Hepatocyte (in vitro differentiated cells): ENCODE data around the gene AMIGO2. TPM values are rescaled to one million over a fixed set of nuclear protein-coding genes. Genes with fewer than 3 reads are reported as not detected.

Source experiments
- DNase-seq: peaks from one replicate; pipeline ENCODE4 v3.0.0-alpha.2; 2016; ENCODE audit warnings: low spot score
- H2AFZ ChIP-seq: fragments of 200-600 bp; sonication (generic); 2 replicates; pipeline ENCODE4 v1.6.0; 2016; ENCODE audit warnings: antibody characterized with exemption, mild to moderate bottlenecking
- H3K27ac ChIP-seq: fragments of 200-600 bp; sonication (generic); 2 replicates; pipeline ENCODE4 v1.5.1; 2016; ENCODE audit warnings: mild to moderate bottlenecking
- H3K27me3 ChIP-seq: fragments of 200-600 bp; sonication (generic); 2 replicates; pipeline ENCODE4 v1.6.1; 2016
- H3K36me3 ChIP-seq: fragments of 200-600 bp; sonication (generic); replicated peaks from 2 replicates; pipeline ENCODE4 v1.5.1; 2016; ENCODE audit warnings: low read depth; ENCODE audit not compliant: insufficient read depth
- H3K4me1 ChIP-seq: fragments of 200-600 bp; sonication (generic); 2 replicates; pipeline ENCODE4 v1.5.1; 2016; ENCODE audit warnings: mild to moderate bottlenecking, moderate library complexity; ENCODE audit not compliant: insufficient read depth
- H3K4me2 ChIP-seq: fragments of 200-600 bp; sonication (generic); 2 replicates; pipeline ENCODE4 v1.6.0; 2016
- H3K4me3 ChIP-seq: fragments of 200-600 bp; sonication (generic); 2 replicates; pipeline ENCODE4 v1.5.1; 2016; ENCODE audit warnings: mild to moderate bottlenecking
- H3K79me2 ChIP-seq: fragments of 200-600 bp; sonication (generic); 2 replicates; pipeline ENCODE4 v1.6.0; 2017; ENCODE audit warnings: mild to moderate bottlenecking
- H3K9me2 ChIP-seq: fragments of 200-600 bp; sonication (generic); replicated peaks from 2 replicates; pipeline ENCODE4 v1.6.0; 2017; ENCODE audit warnings: mild to moderate bottlenecking; ENCODE audit not compliant: insufficient read depth
- H3K9me3 ChIP-seq: fragments of 200-600 bp; sonication (generic); 2 replicates; pipeline ENCODE4 v1.5.1; 2016; ENCODE audit warnings: low read depth, mild to moderate bottlenecking
- H4K20me1 ChIP-seq: fragments of 200-600 bp; sonication (generic); 2 replicates; pipeline ENCODE4 v1.6.0; 2016; ENCODE audit warnings: mild to moderate bottlenecking; ENCODE audit not compliant: insufficient read depth, poor library complexity, severe bottlenecking
- CTCF ChIP-seq: fragments of 200-600 bp; sonication (generic); IDR thresholded peaks from 2 replicates; pipeline ENCODE4 v1.5.1; 2016; ENCODE audit warnings: antibody characterized with exemption, mild to moderate bottlenecking; ENCODE audit not compliant: poor library complexity
- EZH2 ChIP-seq: fragments of 200-600 bp; sonication (generic); IDR thresholded peaks from 2 replicates; pipeline ENCODE4 v1.6.1; 2016; ENCODE audit warnings: antibody characterized with exemption, mild to moderate bottlenecking, borderline replicate concordance
- EZH2phosphoT487 ChIP-seq: fragments of 200-600 bp; sonication (generic); IDR thresholded peaks from one replicate; pipeline ENCODE4 v1.6.1; 2018; ENCODE audit warnings: antibody characterized with exemption, mild to moderate bottlenecking, low read depth, moderate library complexity; ENCODE audit not compliant: unreplicated experiment, severe bottlenecking
- WGBS: methylation state at CpG from one replicate; pipeline ENCODE4 v1.1.6; 2016; ENCODE audit warnings: low lambda C conversion rate; ENCODE audit errors: missing lambda C conversion rate; 5-methylcytosine and 5-hydroxymethylcytosine counted together
- polyA plus RNA-seq: library from polyadenylated mRNA; unstranded; fragments of >200 nt; fragmentation: Nextera tagmentation; extraction: Ambion mirVana; gene quantifications from 2 replicates; pipeline ENCODE4 v1.2.1, GENCODE V29; 2016
- total RNA-seq: library from RNA; depleted of rRNA; stranded (reverse); fragments of >200 nt; gene quantifications from 2 replicates; pipeline ENCODE4 v1.2.3, GENCODE V29; 2014

Gene AMIGO2
- total RNA-seq: 57.2 and 57.8 TPM in 2 replicates
- polyA plus RNA-seq: 57.3 and 65.6 TPM in 2 replicates

- peak within 1 kb of the TSS; percentile 95 for H3K4me2 ChIP-seq
- peak within 1 kb of the TSS; percentile 74 for H3K4me3 ChIP-seq
- H3K36me3 ChIP-seq: no peaks in the 10 kb centered on the region
- peak within 1 kb of the TSS; percentile 97 for H3K27ac ChIP-seq
- H3K9me2 ChIP-seq: no peaks in the 10 kb centered on the region
- H3K9me3 ChIP-seq: no peaks in the 10 kb centered on the region
- 0% methylated on average over 32 of the region's 58 CpGs for WGBS
- H3K79me2 ChIP-seq: peaks cover 35% of the 10 kb centered on the region
- no peak for TF ChIP-seq EZH2phosphoT487
- TF ChIP-seq CTCF: peak; percentile 45
- no peaks in the 10 kb centered on the region for H4K20me1 ChIP-seq
- DNase-seq: peak; percentile 83
- peaks cover 30% of the 10 kb centered on the region for H3K4me1 ChIP-seq
- H3K27me3 ChIP-seq: no peaks in the 10 kb centered on the region
- peak within 1 kb of the TSS; percentile 76 for H2AFZ ChIP-seq
Measured at GRCh38 chr12:47079468-47079980, at the start of gene AMIGO2, which contains the start of gene PCED1B. AMIGO2 (minus strand) TSS chr12:47079959; CDS start chr12:47079002, 957 bp downstream. PCED1B (plus strand) TSS chr12:47079621; CDS start chr12:47235064, 155,443 bp downstream.

- H3K4me1 ChIP-seq: no peaks in the 10 kb centered on the region
- no peaks in the 10 kb centered on the region for H4K20me1 ChIP-seq
- no peaks in the 10 kb centered on the region for H3K36me3 ChIP-seq
- no peak overlapping the region for H3K4me2 ChIP-seq
- H3K9me3 ChIP-seq: no peaks in the 10 kb centered on the region
- no peak overlapping the region for H3K4me3 ChIP-seq
- H3K79me2 ChIP-seq: no peaks in the 10 kb centered on the region
- H3K27ac ChIP-seq: no peak overlapping the region
- H2AFZ ChIP-seq: no peak overlapping the region
- TF ChIP-seq EZH2phosphoT487 (no peak), EZH2 (no peak), CTCF (no peak)
- DNase-seq: no peak
- WGBS: 96% methylated on average over 1 of the region's 1 CpG
- no peaks in the 10 kb centered on the region for H3K27me3 ChIP-seq
- no peaks in the 10 kb centered on the region for H3K9me2 ChIP-seq
Measured at GRCh38 chr12:47126246-47126645, 46.5 kb upstream of the AMIGO2 start.

GRCh38 chr12:47124451-47124850 lies 44.7 kb upstream of the AMIGO2 start:
- TF ChIP-seq EZH2phosphoT487: no peak
- TF ChIP-seq CTCF: no peak
- no peak for TF ChIP-seq EZH2
- no peaks in the 10 kb centered on the region for H3K27me3 ChIP-seq
- H3K4me2 ChIP-seq: no peak overlapping the region
- no peaks in the 10 kb centered on the region for H4K20me1 ChIP-seq
- H3K9me2 ChIP-seq: no peaks in the 10 kb centered on the region
- no peaks in the 10 kb centered on the region for H3K9me3 ChIP-seq
- no peak for DNase-seq
- H3K36me3 ChIP-seq: no peaks in the 10 kb centered on the region
- H3K4me3 ChIP-seq: no peak overlapping the region
- no peaks in the 10 kb centered on the region for H3K79me2 ChIP-seq
- no peak overlapping the region for H2AFZ ChIP-seq
- no peak overlapping the region for H3K27ac ChIP-seq
- 43% methylated on average over 1 of the region's 1 CpG for WGBS
- H3K4me1 ChIP-seq: no peaks in the 10 kb centered on the region

GRCh38 chr12:47123730-47124129 lies 44.0 kb upstream of the AMIGO2 start:
- Histone ChIP-seq H3K36me3 (no peaks in the 10 kb centered on the region), H3K4me2 (no peak overlapping the region), H3K27me3 (no peaks in the 10 kb centered on the region), H4K20me1 (no peaks in the 10 kb centered on the region), H3K9me3 (no peaks in the 10 kb centered on the region), H3K4me1 (no peaks in the 10 kb centered on the region), H3K79me2 (no peaks in the 10 kb centered on the region), H3K9me2 (no peaks in the 10 kb centered on the region), H3K27ac (no peak overlapping the region), H3K4me3 (no peak overlapping the region), H2AFZ (no peak overlapping the region)
- TF ChIP-seq CTCF (no peak), EZH2phosphoT487 (no peak), EZH2 (no peak)
- no peak for DNase-seq
- 79% methylated on average over 1 of the region's 1 CpG for WGBS
